ENCODE measurements around the gene TMEM116. TPM values are rescaled to one million over a fixed set of nuclear protein-coding genes. Genes with fewer than 3 reads are reported as not detected.

The TMEM116 gene
- total RNA-seq, 1 donor from 2014 or later: 28.4 TPM

- H3K79me2 ChIP-seq (ENCODE audit: low read depth): no peaks in the 10 kb centered on the region
- H3K36me3 ChIP-seq: no peaks in the 10 kb centered on the region
- no peaks in the 10 kb centered on the region for H4K20me1 ChIP-seq (ENCODE audit: low read depth)
- H3K4me1 ChIP-seq: no peaks in the 10 kb centered on the region
- H3K9ac ChIP-seq: no peak overlapping the region
- no peaks in the 10 kb centered on the region for H3K4me1 Mint-ChIP-seq
- H3K4me3 ChIP-seq: no peak overlapping the region
- no peak for DNase-seq (ENCODE audit: low spot score)
- H3K4me3 Mint-ChIP-seq: no peak overlapping the region
- no peaks in the 10 kb centered on the region for H3K9me3 ChIP-seq (ENCODE audit: low read depth)
- no peaks in the 10 kb centered on the region for H3K27me3 ChIP-seq
- H3K4me2 ChIP-seq: no peak overlapping the region
- H3K36me3 Mint-ChIP-seq: peaks cover 9% of the 10 kb centered on the region
- no peaks in the 10 kb centered on the region for H3K27me3 Mint-ChIP-seq (ENCODE audit: insufficient read depth, low read depth)
- H2AFZ ChIP-seq (replicated peaks): no peak overlapping the region
- H3F3A ChIP-seq (ENCODE audit: low read depth): no peaks in the 10 kb centered on the region
- H3K27ac Mint-ChIP-seq: no peak overlapping the region
- no peak overlapping the region for H3K27ac ChIP-seq
- no peak for TF ChIP-seq EZH2phosphoT487 (IDR thresholded peaks at IDR 0.05)
- TF ChIP-seq EZH2 (IDR thresholded peaks at IDR 0.05): no peak
- no peak for TF ChIP-seq CTCF (IDR thresholded peaks at IDR 0.05)
- no peaks in the 10 kb centered on the region for H3K9me3 Mint-ChIP-seq
Measured at GRCh38 chr12:111984820-111985219, 28.1 kb downstream of the TMEM116 start.

GRCh38 chr12:111981987-111982386 is 31.0 kb downstream of the TMEM116 start:
- DNase-seq (ENCODE audit: low spot score): no peak
- no peak overlapping the region for H2AFZ ChIP-seq (replicated peaks)
- TF ChIP-seq CTCF (IDR thresholded peaks at IDR 0.05): no peak
- no peak for TF ChIP-seq EZH2 (IDR thresholded peaks at IDR 0.05)
- TF ChIP-seq EZH2phosphoT487 (IDR thresholded peaks at IDR 0.05): no peak
- no peaks in the 10 kb centered on the region for H3K4me1 Mint-ChIP-seq
- no peak overlapping the region for H3K4me3 Mint-ChIP-seq
- H3K9me3 ChIP-seq (ENCODE audit: low read depth): no peaks in the 10 kb centered on the region
- H3K79me2 ChIP-seq (ENCODE audit: low read depth): no peaks in the 10 kb centered on the region
- H3K9me3 Mint-ChIP-seq: no peaks in the 10 kb centered on the region
- no peaks in the 10 kb centered on the region for H3K36me3 Mint-ChIP-seq
- H3K27ac ChIP-seq: no peak overlapping the region
- H3K27me3 ChIP-seq: no peaks in the 10 kb centered on the region
- H3K4me3 ChIP-seq: no peak overlapping the region
- no peaks in the 10 kb centered on the region for H3K36me3 ChIP-seq
- no peaks in the 10 kb centered on the region for H3F3A ChIP-seq (ENCODE audit: low read depth)
- H4K20me1 ChIP-seq (ENCODE audit: low read depth): no peaks in the 10 kb centered on the region
- H3K4me1 ChIP-seq: no peaks in the 10 kb centered on the region
- H3K27ac Mint-ChIP-seq: no peak overlapping the region
- no peak overlapping the region for H3K9ac ChIP-seq
- H3K4me2 ChIP-seq: no peak overlapping the region
- H3K27me3 Mint-ChIP-seq (ENCODE audit: insufficient read depth, low read depth): no peaks in the 10 kb centered on the region

GRCh38 chr12:111980598-111980997 is 32.4 kb downstream of the TMEM116 start:
- no peaks in the 10 kb centered on the region for H3K4me1 Mint-ChIP-seq
- H3K4me1 ChIP-seq: no peaks in the 10 kb centered on the region
- no peak overlapping the region for H3K4me2 ChIP-seq
- no peak overlapping the region for H3K4me3 ChIP-seq
- H3K27me3 ChIP-seq: no peaks in the 10 kb centered on the region
- no peaks in the 10 kb centered on the region for H4K20me1 ChIP-seq (ENCODE audit: low read depth)
- H3K4me3 Mint-ChIP-seq: no peak overlapping the region
- TF ChIP-seq CTCF (IDR thresholded peaks at IDR 0.05): no peak
- no peak for TF ChIP-seq EZH2 (IDR thresholded peaks at IDR 0.05)
- no peak for TF ChIP-seq EZH2phosphoT487 (IDR thresholded peaks at IDR 0.05)
- H3K9me3 ChIP-seq (ENCODE audit: low read depth): no peaks in the 10 kb centered on the region
- no peak overlapping the region for H2AFZ ChIP-seq (replicated peaks)
- H3K36me3 Mint-ChIP-seq: no peaks in the 10 kb centered on the region
- no peaks in the 10 kb centered on the region for H3K36me3 ChIP-seq
- no peak overlapping the region for H3K9ac ChIP-seq
- H3K9me3 Mint-ChIP-seq: no peaks in the 10 kb centered on the region
- no peak for DNase-seq (ENCODE audit: low spot score)
- H3K27me3 Mint-ChIP-seq (ENCODE audit: insufficient read depth, low read depth): no peaks in the 10 kb centered on the region
- H3K27ac Mint-ChIP-seq: no peak overlapping the region
- no peak overlapping the region for H3K27ac ChIP-seq
- no peaks in the 10 kb centered on the region for H3F3A ChIP-seq (ENCODE audit: low read depth)
- no peaks in the 10 kb centered on the region for H3K79me2 ChIP-seq (ENCODE audit: low read depth)

Data from neural progenitor cell (in vitro differentiated cells).